Liver (tissue), 9 donors: ENCODE results near the gene FEM1B. TPM values are rescaled to one million over a fixed set of nuclear protein-coding genes. Genes with fewer than 3 reads are reported as not detected.

Experiments used
- DNase-seq: peaks from one replicate; pipeline ENCODE4 v3.0.0-alpha.2; 2017; ENCODE audit warnings: low spot score
- H3K27ac ChIP-seq, 2 donors: one replicate each; pipeline ENCODE4 v1.7.0; 2013; ENCODE audit warnings: inconsistent platforms in 2 of 2, low read length in 2 of 2, control low read depth in 1 of 2, low read depth in 1 of 2, mild to moderate bottlenecking in 1 of 2
- H3K27me3 ChIP-seq, 4 donors: one replicate each; pipeline versions ENCODE4 v1.6.1 to v1.7.0; 2013; ENCODE audit warnings: low read length in 3 of 4, inconsistent platforms in 1 of 4, mild to moderate bottlenecking in 1 of 4, moderate library complexity in 1 of 4; ENCODE audit not compliant: control insufficient read depth in 4 of 4, insufficient read depth in 4 of 4
- H3K36me3 ChIP-seq, 4 donors: one replicate each; pipeline versions ENCODE4 v1.6.1 to v1.7.0; 2013; ENCODE audit warnings: low read length in 3 of 4, mild to moderate bottlenecking in 3 of 4, low read depth in 1 of 4, moderate library complexity in 1 of 4; ENCODE audit not compliant: control insufficient read depth in 4 of 4, insufficient read depth in 3 of 4
- H3K4me1 ChIP-seq, 4 donors: one replicate each; pipeline versions ENCODE4 v1.6.1 to v1.7.0; 2013; ENCODE audit warnings: low read length in 3 of 4, mild to moderate bottlenecking in 3 of 4, moderate library complexity in 1 of 4; ENCODE audit not compliant: control insufficient read depth in 4 of 4, insufficient read depth in 4 of 4
- H3K4me3 ChIP-seq, 3 donors: one replicate each; pipeline versions ENCODE4 v1.6.1 to v1.7.0; 2013; ENCODE audit warnings: low read length in 3 of 3, control low read depth in 1 of 3, low read depth in 1 of 3, mild to moderate bottlenecking in 1 of 3
- H3K9ac ChIP-seq, 2 donors: one replicate each; pipeline ENCODE4 v1.7.0; 2013; ENCODE audit warnings: low read length in 2 of 2, mild to moderate bottlenecking in 2 of 2, moderate library complexity in 2 of 2, control low read depth in 1 of 2, low read depth in 1 of 2
- H3K9me3 ChIP-seq, 4 donors: one replicate each; pipeline versions ENCODE4 v1.6.1 to v1.7.0; 2013; ENCODE audit warnings: low read length in 3 of 4; ENCODE audit not compliant: control insufficient read depth in 4 of 4
- ATF3 ChIP-seq: IDR thresholded peaks from 2 replicates; pipeline ENCODE4 v1.6.1; 2016; ENCODE audit warnings: antibody characterized with exemption
- CTCF ChIP-seq: fragments of 150-350 bp; IDR thresholded peaks from 2 replicates; pipeline ENCODE4 v1.5.1; 2017; ENCODE audit warnings: improper control_type of control experiment, low read depth, low read length; ENCODE audit not compliant: missing input control
- EGR1 ChIP-seq, 2 donors: IDR thresholded peaks; 2 replicates each; pipeline ENCODE4 v1.6.1; 2016 to 2018; ENCODE audit warnings: antibody characterized with exemption in 2 of 2, low read depth in 2 of 2
- FOXA1 ChIP-seq: IDR thresholded peaks from 2 replicates; pipeline ENCODE4 v1.6.1; 2016; ENCODE audit warnings: antibody characterized with exemption
- FOXA2 ChIP-seq: IDR thresholded peaks from 2 replicates; pipeline ENCODE4 v1.6.1; 2016; ENCODE audit warnings: antibody characterized with exemption
- GABPA ChIP-seq, 2 donors: IDR thresholded peaks in 1 of 2; conservative IDR thresholded peaks in 1 of 2; 2 replicates each; pipeline ENCODE4 v1.6.1; 2016; ENCODE audit warnings: antibody characterized with exemption in 2 of 2, mild to moderate bottlenecking in 1 of 2, moderate library complexity in 1 of 2
- HNF4A ChIP-seq, 2 donors: conservative IDR thresholded peaks; 2 replicates each; pipeline ENCODE4 v1.6.1; 2016; ENCODE audit warnings: antibody characterized with exemption in 2 of 2, mild to moderate bottlenecking in 2 of 2
- HNF4G ChIP-seq: IDR thresholded peaks from 2 replicates; pipeline ENCODE4 v1.6.1; 2016; ENCODE audit warnings: antibody characterized with exemption
- JUND ChIP-seq, 2 donors: IDR thresholded peaks; 2 replicates each; pipeline ENCODE4 v1.6.1; 2016; ENCODE audit warnings: antibody characterized with exemption in 2 of 2
- MAX ChIP-seq: IDR thresholded peaks from 2 replicates; pipeline ENCODE4 v1.6.1; 2016; ENCODE audit warnings: antibody characterized with exemption
- NR2F2 ChIP-seq: IDR thresholded peaks from 2 replicates; pipeline ENCODE4 v1.6.1; 2016; ENCODE audit warnings: antibody characterized with exemption
- RAD21 ChIP-seq, 2 donors: IDR thresholded peaks; 2 replicates each; pipeline ENCODE4 v1.6.1; 2016; ENCODE audit warnings: antibody characterized with exemption in 2 of 2, mild to moderate bottlenecking in 2 of 2
- REST ChIP-seq: IDR thresholded peaks from 2 replicates; pipeline ENCODE4 v1.6.1; 2016; ENCODE audit warnings: antibody characterized with exemption, mild to moderate bottlenecking
- RXRA ChIP-seq, 2 donors: IDR thresholded peaks; 2 replicates each; pipeline ENCODE4 v1.6.1; 2017 to 2018; ENCODE audit warnings: antibody characterized with exemption in 2 of 2, mild to moderate bottlenecking in 1 of 2
- SP1 ChIP-seq: IDR thresholded peaks from 2 replicates; pipeline ENCODE4 v1.6.1; 2018; ENCODE audit warnings: antibody characterized with exemption, mild to moderate bottlenecking
- YY1 ChIP-seq: IDR thresholded peaks from 2 replicates; pipeline ENCODE4 v1.6.1; 2016; ENCODE audit warnings: antibody characterized with exemption, mild to moderate bottlenecking
- ZBTB33 ChIP-seq: IDR thresholded peaks from 2 replicates; pipeline ENCODE4 v1.6.1; 2016; ENCODE audit warnings: antibody characterized with exemption
- WGBS: extraction: QIAGEN DNeasy Blood & Tissue Kit; methylation state at CpG from one replicate; pipeline ENCODE4 v1.1.7; 2013; 5-methylcytosine and 5-hydroxymethylcytosine counted together
- polyA plus RNA-seq, 2 donors: library from polyadenylated mRNA; stranded (reverse) in 1 of 2; unstranded in 1 of 2; fragments of 200-250 nt in 1 of 2; fragments of >200 nt in 1 of 2; fragmentation: Nextera tagmentation in 1 of 2; extraction: Ambion mirVana in 1 of 2; gene quantifications; one replicate each; pipeline versions ENCODE4 v1.2.1 to v1.2.3, GENCODE V29; 2013 to 2015
- total RNA-seq, 2 donors: library from RNA; depleted of rRNA; stranded (reverse); fragments of >200 nt; gene quantifications; one replicate each; pipeline ENCODE4 v1.2.3, GENCODE V29; 2014
- donor health status: healthy.
- donor health status: healthy.
- donor health status: healthy.
- donor health status: healthy.
- donor health status: healthy.

Gene FEM1B
- total and polyA plus RNA-seq, 4 donors: 6.2 to 39.5 (median 17.8) TPM

GRCh38 chr15:68286256-68286655, 8.7 kb downstream of the FEM1B start:
- Histone ChIP-seq H3K9me3 (no peaks in the 10 kb centered on the region), H3K4me1 (peaks cover 8 to 27% (median 10%) of the 10 kb centered on the region in 4 donors), H3K27me3 (no peaks in the 10 kb centered on the region), H3K36me3 (peaks cover 0 to 22% (median 17%) of the 10 kb centered on the region in 4 donors), H3K4me3 (no peak overlapping the region), H3K27ac (peak overlapping the region; percentile 75 to 77), H3K9ac (peak overlapping the region in 1 of 2 donors; percentile 40)
- DNase-seq: no peak
- 62% methylated on average over 5 of the region's 5 CpGs for WGBS
- TF ChIP-seq CTCF: no peak
- TF ChIP-seq RXRA (IDR thresholded peaks at IDR 0.05): peak; percentile 38 to 40
- TF ChIP-seq HNF4G: peak; percentile 52
- no peak for TF ChIP-seq FOXA2
- TF ChIP-seq SP1: peak; percentile 19
- TF ChIP-seq HNF4A (conservative IDR thresholded peaks at IDR 0.05): peak; percentile 65 to 82
- no peak for TF ChIP-seq EGR1 (IDR thresholded peaks at IDR 0.05; ENCODE audit: low read depth in 2 of 2)
- TF ChIP-seq FOXA1: no peak
- no peak for TF ChIP-seq NR2F2
- TF ChIP-seq GABPA (IDR thresholded peaks at IDR 0.05 in 1 of 2, conservative IDR thresholded peaks at IDR 0.05 in 1 of 2): no peak

- Histone ChIP-seq H3K27ac (no peak overlapping the region), H3K4me1 (peaks cover 3 to 22% (median 7%) of the 10 kb centered on the region in 4 donors), H3K4me3 (no peak overlapping the region), H3K27me3 (no peaks in the 10 kb centered on the region), H3K36me3 (peaks cover 0 to 22% (median 17%) of the 10 kb centered on the region in 4 donors), H3K9ac (no peak overlapping the region), H3K9me3 (no peaks in the 10 kb centered on the region)
- no peak for DNase-seq
- no peak for TF ChIP-seq NR2F2
- TF ChIP-seq SP1: no peak
- no peak for TF ChIP-seq MAX
- no peak for TF ChIP-seq ATF3
- no peak for TF ChIP-seq FOXA2
- WGBS: 91% methylated on average over 2 of the region's 2 CpGs
Observed at GRCh38 chr15:68289057-68289456, 11.5 kb downstream of the FEM1B start.

- Histone ChIP-seq H3K27ac (peak overlapping the region in 1 of 2 donors; percentile 5), H3K9me3 (no peaks in the 10 kb centered on the region), H3K4me1 (peaks cover 3 to 20% (median 7%) of the 10 kb centered on the region in 4 donors), H3K4me3 (no peak overlapping the region), H3K27me3 (no peaks in the 10 kb centered on the region), H3K9ac (no peak overlapping the region), H3K36me3 (peaks cover 0 to 18% (median 15%) of the 10 kb centered on the region in 4 donors)
- 78% methylated on average over 14 of the region's 14 CpGs for WGBS
- DNase-seq: no peak
- TF ChIP-seq NR2F2 (no peak), RAD21 (IDR thresholded peaks at IDR 0.05) (no peak), GABPA (IDR thresholded peaks at IDR 0.05 in 1 of 2, conservative IDR thresholded peaks at IDR 0.05 in 1 of 2) (no peak), EGR1 (IDR thresholded peaks at IDR 0.05; ENCODE audit: low read depth in 2 of 2) (no peak), YY1 (peak; percentile 63), FOXA1 (no peak), ZBTB33 (no peak), HNF4G (no peak), SP1 (no peak), JUND (IDR thresholded peaks at IDR 0.05) (no peak), ATF3 (no peak), REST (no peak), RXRA (IDR thresholded peaks at IDR 0.05) (peak in 1 of 2 donors; percentile 46)
Observed at GRCh38 chr15:68289621-68290352, 12.2 kb downstream of the FEM1B start.
